GM21576 (cell line): Measurements from ENCODE around the gene BZW1.
"Not testable (repeated sequence)": the region's sequence is repeated elsewhere in the genome, so short reads cannot be mapped to it uniquely, and the experiment has no call there.

ENCODE experiments used
- ATAC-seq: cut with Tn5 transposase; IDR thresholded peaks from one replicate; pipeline ENCODE4 v1.9.1; 2021; ENCODE audit warnings: mild to moderate bottlenecking, moderate library complexity; ENCODE audit not compliant: unreplicated experiment

Gene BZW1

DNA sequence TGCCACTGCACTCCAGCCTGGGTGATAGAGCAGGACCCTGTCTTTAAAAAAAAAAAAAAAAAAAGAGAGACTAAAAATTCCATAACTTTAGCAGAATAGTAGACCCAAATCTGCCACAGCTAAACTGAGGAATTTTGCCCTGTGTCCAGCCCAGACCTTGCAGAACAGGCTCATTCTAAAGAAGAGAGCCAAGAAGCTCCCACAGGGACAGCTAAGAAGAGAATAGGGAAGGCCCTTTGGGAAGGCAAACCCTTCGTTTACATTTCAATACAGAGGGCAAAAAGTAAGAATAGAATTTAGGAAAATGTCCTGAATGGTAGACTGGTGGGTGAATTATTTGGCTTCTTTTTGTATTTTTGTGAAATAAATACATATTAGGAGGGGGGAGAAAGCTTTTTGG is 21.5 kb upstream of the BZW1 start:
- no peak for ATAC-seq

- no peak for ATAC-seq
These were observed 19.8 kb upstream of the BZW1 start for GRCh38 chr2:200791905-200792304.

- ATAC-seq: no peak
These were observed 17.6 kb upstream of the BZW1 start for GRCh38 chr2:200794143-200794542.

DNA sequence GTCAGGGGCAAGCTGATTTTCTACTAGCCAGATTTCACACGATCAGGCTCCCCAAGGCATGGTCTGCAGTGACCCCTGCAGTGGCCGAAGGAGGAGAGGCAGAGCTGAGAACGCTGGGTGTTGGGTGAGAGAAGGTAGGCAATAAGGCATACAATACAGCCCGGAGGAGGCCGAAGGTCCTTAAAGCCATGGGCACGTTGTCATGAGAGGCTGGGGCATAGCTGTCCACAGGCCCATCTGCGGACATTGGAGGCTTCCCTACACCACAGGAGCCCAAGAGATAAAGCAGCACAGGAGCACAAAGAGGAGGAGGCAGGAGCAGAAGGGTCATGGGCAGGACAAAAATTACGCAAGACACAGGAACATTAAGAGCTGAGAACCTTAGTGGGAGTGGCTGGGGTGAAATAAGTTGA is 16.7 kb upstream of the BZW1 start:
- no peak for ATAC-seq

DNA sequence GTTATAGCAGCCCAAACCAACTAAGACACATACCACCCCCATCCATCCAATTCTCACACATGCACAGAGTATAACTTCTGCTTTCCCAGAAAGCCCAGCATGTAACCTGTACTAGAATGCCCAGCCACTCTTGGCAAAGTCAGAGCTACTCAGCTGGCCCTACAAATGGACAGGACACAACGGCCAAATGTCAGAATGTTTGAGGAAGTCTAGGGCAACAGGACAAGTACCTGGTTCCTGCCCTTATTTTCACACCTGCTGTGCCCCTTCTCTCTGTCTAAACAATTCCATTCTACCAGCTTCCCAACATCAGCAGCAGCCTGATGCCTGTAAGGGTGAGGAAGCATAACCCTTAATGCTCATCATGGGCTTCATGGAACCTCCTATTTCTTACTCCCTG is 15.1 kb upstream of the BZW1 start:
- ATAC-seq: no peak

- no peak for ATAC-seq
These were observed 14.4 kb upstream of the BZW1 start for GRCh38 chr2:200797242-200797770.

DNA sequence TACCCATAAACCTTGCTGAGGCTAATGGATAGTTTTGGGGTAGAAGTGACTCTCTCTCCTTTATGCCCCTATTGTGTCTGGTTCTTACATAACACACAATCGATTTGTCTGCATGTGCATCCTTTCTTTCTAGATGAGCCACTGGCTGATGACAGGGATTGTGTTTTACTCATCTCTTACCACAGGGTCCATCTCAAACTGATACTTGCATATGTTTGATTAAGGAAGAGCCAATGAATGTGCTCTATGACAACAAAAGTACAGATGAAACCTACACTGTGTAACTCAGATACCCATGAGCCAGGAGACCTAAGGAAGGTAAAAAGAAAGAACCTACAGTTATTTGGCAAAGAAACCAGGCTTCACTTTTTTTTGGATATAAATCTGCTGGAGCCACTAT is 13.2 kb upstream of the BZW1 start:
- no peak for ATAC-seq

DNA sequence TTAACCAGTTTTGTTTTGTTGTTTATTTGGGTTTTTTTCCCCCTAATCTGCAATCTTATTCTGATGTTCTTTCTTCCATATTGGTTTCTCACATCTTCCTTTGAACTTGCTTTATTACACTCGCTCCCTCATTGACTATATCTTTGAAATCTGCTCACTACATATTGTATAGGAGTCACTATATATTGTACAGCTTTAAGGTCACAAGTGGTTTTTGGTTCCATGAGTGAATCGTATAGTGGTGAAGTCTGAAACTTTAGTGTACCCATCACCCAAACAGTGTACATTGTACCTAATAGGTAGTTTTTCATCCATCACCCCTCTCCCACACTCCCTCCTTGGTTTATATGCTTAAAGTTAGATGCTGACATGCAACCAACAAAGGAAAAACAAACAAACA is 11.3 kb upstream of the BZW1 start:
- ATAC-seq: no peak

DNA sequence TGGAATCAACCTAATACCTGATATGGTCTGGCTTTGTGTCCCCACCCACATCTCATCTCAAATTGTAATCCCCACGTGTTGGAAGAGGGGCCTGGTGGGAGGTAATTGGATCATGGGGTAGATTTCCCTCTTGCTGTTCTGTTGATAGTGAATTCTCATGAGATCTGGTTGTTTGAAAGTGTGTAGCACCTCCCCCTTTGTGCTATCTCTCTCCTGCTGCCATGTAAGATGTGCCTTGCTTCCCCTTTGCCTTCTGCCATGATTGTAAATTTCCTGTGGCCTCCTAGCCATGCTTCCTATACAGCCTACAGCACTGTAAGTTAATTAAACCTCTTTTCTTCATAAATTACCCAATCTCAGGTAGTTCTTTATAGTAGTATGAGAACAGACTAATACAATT is 10.3 kb upstream of the BZW1 start:
- not testable (repeated sequence) for ATAC-seq

DNA sequence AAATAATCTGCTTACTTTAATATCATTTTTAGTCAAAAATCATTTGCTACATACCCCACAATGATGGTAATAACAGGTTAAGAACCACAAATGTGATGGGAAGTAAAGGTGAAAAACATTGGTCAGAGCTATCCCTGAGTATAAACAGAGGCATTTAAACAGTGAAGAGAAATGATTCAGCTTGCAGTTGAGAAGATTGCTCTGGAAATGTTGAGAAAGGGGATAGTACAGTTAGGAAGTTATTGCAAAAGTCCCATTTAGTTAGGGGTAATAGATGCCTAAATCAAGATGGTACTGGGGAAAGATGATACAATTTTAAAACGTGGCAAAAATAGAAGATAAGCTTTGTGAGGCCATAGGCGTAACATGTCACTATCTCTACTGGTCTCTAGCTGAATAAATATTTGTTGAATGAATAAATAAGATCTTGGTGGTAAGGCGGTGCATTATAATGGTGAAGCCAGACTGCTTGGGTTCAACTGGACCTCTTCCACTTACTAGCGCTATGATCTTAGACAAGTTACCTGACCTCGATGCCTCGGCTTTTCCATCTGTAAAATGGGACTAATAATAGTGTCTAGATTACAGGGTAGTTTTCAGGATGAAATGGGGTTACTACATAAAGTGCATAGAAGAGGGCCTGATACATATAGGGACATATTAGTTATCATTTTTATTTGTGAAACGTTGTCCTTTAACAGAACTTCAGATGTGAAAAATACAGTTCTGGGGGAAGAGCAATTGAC is 2.0 kb upstream of the BZW1 start:
- no peak for ATAC-seq

- no peak for ATAC-seq
These were observed 1.3 kb upstream of the BZW1 start for GRCh38 chr2:200810252-200810997.

DNA sequence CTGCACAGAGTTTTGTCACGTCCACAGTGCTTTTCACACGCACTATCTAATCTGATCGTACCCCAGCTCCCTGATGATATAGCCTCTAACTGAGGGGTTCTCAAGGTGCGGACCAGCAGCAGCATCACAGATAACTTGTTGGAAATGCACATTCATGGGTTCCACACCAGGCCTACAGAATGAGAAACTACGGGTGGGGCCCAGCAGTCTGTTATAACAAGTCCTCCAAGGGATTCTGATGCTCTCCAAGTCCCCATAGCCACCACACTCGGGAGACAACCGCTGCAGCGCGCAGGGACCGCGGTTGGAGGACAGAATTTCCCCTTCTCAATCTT is 745 bp upstream of the BZW1 start:
- no peak for ATAC-seq

DNA sequence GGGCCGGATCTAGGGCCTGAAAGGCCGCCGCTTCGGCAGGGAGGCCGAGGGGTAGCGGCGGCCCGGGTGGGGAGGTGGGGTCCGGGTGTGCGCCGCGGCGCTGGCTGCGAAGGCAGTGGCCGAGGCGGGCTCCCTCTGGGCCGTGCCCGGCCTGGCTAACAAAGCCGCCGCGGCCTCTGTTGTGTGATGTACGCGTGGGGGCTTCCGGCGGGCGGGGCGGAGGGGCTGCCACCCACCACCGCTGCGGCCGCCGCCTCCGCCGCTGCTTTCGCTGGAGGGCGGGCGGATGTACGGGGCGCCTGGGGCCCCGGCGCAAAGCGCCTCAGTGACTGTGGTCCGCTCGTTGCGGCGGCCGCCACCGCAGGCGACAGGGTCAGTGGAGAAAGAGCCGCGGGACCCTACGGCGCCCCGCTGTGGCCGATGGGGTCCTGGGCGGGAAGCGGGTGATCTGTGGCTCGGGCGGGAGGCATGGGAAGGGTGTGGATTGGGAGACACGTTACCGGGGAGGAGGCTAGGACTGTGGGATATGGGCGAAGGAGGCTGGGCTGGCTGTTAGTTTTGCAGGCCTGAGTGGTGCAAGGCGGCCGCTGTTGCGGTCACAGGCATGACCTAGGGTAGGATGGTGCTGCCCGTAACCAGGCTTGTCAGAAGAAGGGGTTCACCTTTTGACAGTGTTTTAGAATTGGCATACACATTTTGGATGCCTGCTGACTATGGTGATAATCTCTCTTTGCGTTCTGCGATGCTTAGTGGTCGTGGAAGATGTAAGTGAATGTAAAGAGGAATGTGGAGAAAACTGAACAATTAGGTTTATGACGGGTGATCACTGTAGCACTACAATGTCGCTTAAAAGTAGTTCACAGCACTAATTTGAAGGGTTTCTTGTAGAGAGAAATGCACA is 662 bp downstream of the BZW1 start:
- peak; percentile 35 for ATAC-seq

DNA sequence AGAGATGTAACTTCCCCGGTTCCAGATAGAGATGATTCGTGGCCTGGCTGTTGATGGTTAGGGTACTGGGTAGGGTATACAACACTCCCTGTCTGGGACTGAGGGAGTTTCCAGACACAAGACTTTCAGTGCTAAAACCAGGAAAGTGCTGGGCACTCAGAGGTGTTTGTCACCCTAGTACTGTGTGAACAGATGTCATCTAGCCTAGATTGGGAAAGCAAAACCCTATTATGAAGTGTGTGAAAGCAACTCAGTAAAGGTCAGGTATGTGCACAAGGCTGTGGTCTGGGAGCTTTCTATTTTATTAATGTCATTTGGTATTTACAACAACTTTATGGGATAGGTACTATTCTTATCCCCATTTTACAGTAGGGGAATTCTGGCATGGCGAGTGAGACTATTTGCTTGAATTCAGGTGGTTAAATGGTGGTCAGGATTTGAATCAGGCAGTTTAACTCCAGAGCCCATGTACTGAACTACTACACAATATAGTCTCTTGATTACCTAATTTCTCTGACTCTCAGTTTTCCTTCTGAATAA is 2.6 kb downstream of the BZW1 start:
- no peak for ATAC-seq

GRCh38 chr2:200814917-200815316 is 3.2 kb downstream of the BZW1 start:
- ATAC-seq: no peak

DNA sequence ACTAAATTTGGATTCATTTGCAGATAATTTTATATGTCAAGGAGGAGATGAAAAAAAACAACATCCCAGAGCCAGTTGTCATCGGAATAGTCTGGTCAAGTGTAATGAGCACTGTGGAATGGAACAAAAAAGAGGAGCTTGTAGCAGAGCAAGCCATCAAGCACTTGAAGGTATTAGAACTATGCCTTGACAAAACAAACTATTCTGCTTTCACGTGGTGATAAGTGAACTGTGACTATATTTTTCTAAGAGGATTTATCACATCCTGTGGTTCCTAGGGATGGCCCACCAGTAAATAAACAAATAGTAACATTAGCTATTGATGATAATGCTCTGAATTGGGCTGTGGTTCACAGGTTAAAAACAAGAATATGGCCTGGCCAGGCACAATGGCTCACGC is 7.0 kb downstream of the BZW1 start:
- ATAC-seq: not testable (repeated sequence)

- ATAC-seq: no peak
These were observed 9.0 kb downstream of the BZW1 start for GRCh38 chr2:200820573-200821234.

GRCh38 chr2:200821686-200822245 is 10.1 kb downstream of the BZW1 start:
- ATAC-seq: no peak

DNA sequence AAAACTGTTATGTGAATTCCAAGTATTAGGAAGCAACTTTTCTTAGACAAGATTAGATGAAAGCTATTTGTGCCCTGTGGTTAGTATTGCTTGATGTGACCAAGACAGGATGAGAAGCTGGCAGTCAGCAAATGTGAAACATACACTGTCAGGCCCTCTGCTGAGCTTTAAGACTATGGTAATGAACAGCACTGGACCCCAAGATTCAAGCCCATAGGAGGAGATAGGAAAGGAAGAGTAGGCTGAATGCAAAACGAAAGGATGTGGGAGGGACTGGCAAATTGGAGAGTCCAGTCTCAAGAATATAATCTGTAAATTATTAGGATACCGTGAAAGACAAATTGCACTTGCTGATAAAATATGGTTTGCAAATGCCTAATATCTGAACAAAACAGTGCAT is 16.4 kb downstream of the BZW1 start:
- no peak for ATAC-seq

DNA sequence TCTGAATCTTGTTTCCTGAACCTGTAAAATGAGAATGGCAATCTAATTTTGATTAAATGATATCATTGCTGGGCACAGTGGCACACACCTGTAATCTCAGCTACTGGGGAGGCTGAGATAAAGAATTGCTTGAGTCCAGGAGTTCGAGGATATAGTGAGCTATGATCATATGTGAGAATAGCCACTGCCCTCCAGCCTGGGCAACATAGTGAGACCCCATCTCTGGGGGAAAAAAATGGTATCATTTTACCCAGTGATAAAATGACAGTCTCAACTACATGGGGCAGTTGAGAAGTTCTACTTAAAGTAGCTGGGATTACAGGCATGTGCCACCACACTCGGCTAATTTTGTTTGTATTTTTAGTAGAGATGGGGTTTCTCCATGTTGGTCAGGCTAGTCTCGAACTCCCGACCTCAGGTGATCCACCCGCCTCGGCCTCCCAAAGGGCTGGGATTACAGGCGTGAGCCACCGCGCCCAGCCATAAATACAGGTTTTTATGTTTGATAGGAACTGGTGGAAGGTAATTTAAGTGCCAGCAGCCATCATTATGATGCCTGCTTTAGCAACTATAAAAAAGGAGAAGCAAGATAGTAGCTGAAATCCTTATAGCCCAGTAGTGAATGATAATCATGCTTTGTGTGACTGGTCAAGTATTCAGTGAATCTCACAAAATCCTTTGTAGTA is 17.0 kb downstream of the BZW1 start:
- ATAC-seq: no peak
